IMR-90 (cell line): ENCODE measurements around the gene UBASH3A. TPM values are rescaled to one million over a fixed set of nuclear protein-coding genes. Genes with fewer than 3 reads are reported as not detected.

ENCODE experiments used
- ATAC-seq: fragments of 200-7000 bp; cut with Tn5 transposase; 2 replicates; pipeline ENCODE4 v1.9.1; 2020; ENCODE audit warnings: low read depth, mild to moderate bottlenecking, moderate library complexity
- BruUV-seq: library from RNA; stranded (reverse); fragments of 400-500 nt; replicated peaks from 2 replicates; lab custom pipeline; 2021; lab: Mats Ljungman, UMichigan
- CTCF ChIA-PET: fragments of 300-600 bp; formaldehyde crosslinking; extraction: SDS; loops from one replicate; lab custom pipeline; 2021; ENCODE audit warnings: antibody characterized with exemption; lab: Yijun Ruan, JAX
- POLR2A ChIA-PET: fragments of 300-600 bp; sonication (Branson Sonifier 250); formaldehyde crosslinking; loops from one replicate; lab custom pipeline; 2022; ENCODE audit warnings: antibody characterized with exemption; ENCODE audit not compliant: unreplicated experiment; lab: Charles Lee
- DNase-seq: peaks from one replicate; pipeline ENCODE4 v3.0.0; 2013
- H2AFZ ChIP-seq: replicated peaks from 2 replicates; pipeline ENCODE3; 2013; ENCODE audit warnings: low read length, mild to moderate bottlenecking; ENCODE audit not compliant: poor library complexity
- H2AK5ac ChIP-seq: 2 replicates; pipeline ENCODE4 v1.6.1; 2013; ENCODE audit warnings: low read depth, low read length, inconsistent platforms
- H2AK9ac ChIP-seq: replicated peaks from 2 replicates; pipeline ENCODE3; 2013; ENCODE audit warnings: mild to moderate bottlenecking, low read depth, low read length, moderate library complexity; ENCODE audit not compliant: poor library complexity
- H2BK120ac ChIP-seq: 2 replicates; pipeline ENCODE4 v1.6.1; 2013; ENCODE audit warnings: low read depth, low read length, inconsistent platforms
- H2BK15ac ChIP-seq: 3 replicates; pipeline ENCODE4 v1.6.1; 2013; ENCODE audit warnings: low read depth, low read length, inconsistent platforms
- H2BK20ac ChIP-seq: 2 replicates; pipeline ENCODE4 v1.6.1; 2013; ENCODE audit warnings: low read depth, mild to moderate bottlenecking, inconsistent platforms, low read length, moderate library complexity
- H2BK5ac ChIP-seq: 2 replicates; pipeline ENCODE4 v1.6.1; 2013; ENCODE audit warnings: mild to moderate bottlenecking, low read depth, low read length, inconsistent platforms; ENCODE audit not compliant: poor library complexity, severe bottlenecking
- H3K14ac ChIP-seq: replicated peaks from 2 replicates; pipeline ENCODE4 v1.6.1; 2013; ENCODE audit warnings: low read depth, low read length, inconsistent platforms
- H3K18ac ChIP-seq: 2 replicates; pipeline ENCODE4 v1.6.1; 2013; ENCODE audit warnings: low read depth, low read length, control low read depth
- H3K23ac ChIP-seq: 2 replicates; pipeline ENCODE4 v1.6.1; 2013; ENCODE audit warnings: low read depth, low read length, inconsistent platforms
- H3K27ac ChIP-seq: 2 replicates; pipeline ENCODE4 v1.5.1; 2013; ENCODE audit warnings: mild to moderate bottlenecking, control low read depth, low read length; ENCODE audit not compliant: insufficient read depth
- H3K27me3 ChIP-seq: 2 replicates; pipeline ENCODE4 v1.6.1; 2013; ENCODE audit warnings: low read length; ENCODE audit not compliant: control insufficient read depth, insufficient read depth
- H3K36me3 ChIP-seq: 2 replicates; pipeline ENCODE4 v1.6.1; 2013; ENCODE audit warnings: low read length, mixed read lengths; ENCODE audit not compliant: control insufficient read depth, insufficient read depth
- H3K4ac ChIP-seq: 2 replicates; pipeline ENCODE4 v1.6.1; 2013; ENCODE audit warnings: low read depth, low read length, inconsistent platforms
- H3K4me1 ChIP-seq: 2 replicates; pipeline ENCODE4 v1.6.1; 2013; ENCODE audit warnings: low read length, mixed read lengths; ENCODE audit not compliant: control insufficient read depth, insufficient read depth
- H3K4me2 ChIP-seq: 2 replicates; pipeline ENCODE4 v1.6.1; 2013; ENCODE audit warnings: low read depth, mild to moderate bottlenecking, control low read depth, low read length, moderate library complexity
- H3K4me3 ChIP-seq: 2 replicates; pipeline ENCODE4 v1.5.1; 2013; ENCODE audit warnings: low read depth, mild to moderate bottlenecking, control low read depth, low read length, moderate library complexity; ENCODE audit not compliant: insufficient read depth
- H3K56ac ChIP-seq: 2 replicates; pipeline ENCODE4 v1.6.1; 2013; ENCODE audit warnings: low read length, inconsistent platforms; ENCODE audit not compliant: insufficient read depth; ENCODE audit errors: extremely low read depth
- H3K79me1 ChIP-seq, 2 experiments: 2 replicates each; pipeline ENCODE4 v1.6.1; 2013; ENCODE audit warnings: low read length in 2 of 2, inconsistent platforms in 1 of 2, low read depth in 1 of 2
- H3K9ac ChIP-seq: 2 replicates; pipeline ENCODE4 v1.6.1; 2013; ENCODE audit warnings: low read depth, low read length, control low read depth
- H3K9me1 ChIP-seq: 2 replicates; pipeline ENCODE4 v1.6.1; 2013; ENCODE audit warnings: low read length, inconsistent platforms; ENCODE audit not compliant: insufficient read depth
- H3K9me3 ChIP-seq: 2 replicates; pipeline ENCODE4 v1.6.1; 2013; ENCODE audit warnings: low read length; ENCODE audit not compliant: control insufficient read depth, insufficient read depth
- H4K20me1 ChIP-seq: 2 replicates; pipeline ENCODE4 v1.6.1; 2013; ENCODE audit warnings: low read length, inconsistent platforms; ENCODE audit not compliant: insufficient read depth
- H4K5ac ChIP-seq: 2 replicates; pipeline ENCODE4 v1.6.1; 2013; ENCODE audit warnings: mild to moderate bottlenecking, low read depth, low read length, control low read depth
- H4K8ac ChIP-seq, 2 experiments: 2 replicates each; pipeline ENCODE4 v1.6.1; 2013; ENCODE audit warnings: low read depth in 2 of 2, low read length in 2 of 2, control low read depth in 1 of 2, inconsistent platforms in 1 of 2
- H4K91ac ChIP-seq: 2 replicates; pipeline ENCODE4 v1.6.1; 2013; ENCODE audit warnings: low read depth, low read length, inconsistent platforms; ENCODE audit not compliant: insufficient read depth
- BHLHE40 ChIP-seq: fragments of 150-350 bp; IDR thresholded peaks from 2 replicates; pipeline ENCODE4 v1.6.1; 2016; ENCODE audit warnings: mild to moderate bottlenecking, low read depth, low read length
- CEBPB ChIP-seq: IDR thresholded peaks from 2 replicates; pipeline ENCODE4 v1.6.1; 2012; ENCODE audit warnings: low read depth, low read length, improper control_type of control experiment
- ELK1 ChIP-seq: fragments of 150-350 bp; IDR thresholded peaks from 2 replicates; pipeline ENCODE4 v1.6.1; 2016; ENCODE audit warnings: low read depth, mild to moderate bottlenecking, low read length, moderate library complexity, borderline replicate concordance
- MAZ ChIP-seq: IDR thresholded peaks from 2 replicates; pipeline ENCODE4 v1.6.1; 2012; ENCODE audit warnings: low read depth, mild to moderate bottlenecking, low read length, improper control_type of control experiment, moderate library complexity, borderline replicate concordance
- MXI1 ChIP-seq: IDR thresholded peaks from 2 replicates; pipeline ENCODE4 v1.6.1; 2012; ENCODE audit warnings: low read depth, mild to moderate bottlenecking, low read length, moderate library complexity, borderline replicate concordance
- WGBS, 2 experiments: methylation state at CpG; one replicate each; pipeline versions ENCODE4 v1.1.5 to v1.1.7; 2013; ENCODE audit warnings: missing lambda C conversion rate in 2 of 2; ENCODE audit not compliant: insufficient read length in 1 of 2; ENCODE audit errors: extremely low coverage in 2 of 2; 5-methylcytosine and 5-hydroxymethylcytosine counted together
- dilution Hi-C: fragments of 300-500 bp; cut with HindIII; formaldehyde crosslinking; loops from one replicate; pipeline ENCODE4 v1.14.3; 2018; ENCODE audit warnings: low sequenced_read_pairs; ENCODE audit not compliant: unreplicated experiment
- in situ Hi-C: fragments of 300-500 bp; cut with MboI; formaldehyde crosslinking; loops from 3 replicates; pipeline ENCODE4 v1.14.3; 2019; ENCODE audit warnings: low sequenced_read_pairs, inconsistent platforms, mixed read lengths
- intact Hi-C: fragments of 100-400 bp; cut with micrococcal nuclease; formaldehyde crosslinking; loops from 2 replicates; pipeline ENCODE4 v1.10.0; 2022
- polyA plus RNA-seq, 3 experiments: library from polyadenylated mRNA; depleted of rRNA; stranded (reverse); fragments of >200 nt; gene quantifications; 2 replicates each; pipeline ENCODE4 v1.2.3, GENCODE V29; 2012; ENCODE audit warnings: low replicate concordance in 1 of 3
- total RNA-seq: library from RNA; depleted of rRNA; stranded (reverse); fragments of >200 nt; gene quantifications from 2 replicates; pipeline ENCODE4 v1.2.3, GENCODE V29; 2012

The UBASH3A gene
- total and polyA plus RNA-seq, 2 of the 4 experiments (the other 2 are of a cell fraction), result not detected

GRCh38 chr21:42492201-42492600, 88.5 kb downstream of the UBASH3A start:
- H3K36me3 ChIP-seq, result no peaks in the 10 kb centered on the region
- dilution Hi-C loops, result no loop called here
- POLR2A ChIA-PET, result no interaction called here

More at GRCh38 chr21:42492201-42492600, 88.5 kb downstream of the UBASH3A start:
- no peak overlapping the region for H3K4me2 ChIP-seq
- no peak overlapping the region for H2AK9ac ChIP-seq
- no peak overlapping the region for H3K4ac ChIP-seq
- H4K8ac ChIP-seq, result no peak overlapping the region
- CTCF ChIA-PET, result no interaction called here
- H4K5ac ChIP-seq, result no peak overlapping the region
- H3K9me3 ChIP-seq, result no peaks in the 10 kb centered on the region; the same call in 1 of the 2 replicates
- no peaks in the 10 kb centered on the region for H4K20me1 ChIP-seq
- ATAC-seq (no peak), DNase-seq (no peak)
- H2BK120ac ChIP-seq, result no peak overlapping the region
- 0 out of 2 replicates have a peak, but pooled peaks cover 4% of the 10 kb centered on the region for H3K9me1 ChIP-seq
- no peak overlapping the region for H2AFZ ChIP-seq
- H2AK5ac ChIP-seq, result no peak overlapping the region
- no peak overlapping the region for H3K27ac ChIP-seq
- 76% methylated on average over 4 of the region's 8 CpGs; no CpG with 5 or more reads in 1 of the 2 experiments for WGBS, 2 experiments
- no peak overlapping the region for H2BK20ac ChIP-seq
- H2BK15ac ChIP-seq, result no peak overlapping the region
- no peak overlapping the region for H3K18ac ChIP-seq
- in situ Hi-C loops, result no loop called here
- no TSS peak for BruUV-seq
- no peaks in the 10 kb centered on the region for H3K79me1 ChIP-seq
- H3K56ac ChIP-seq, result no peak overlapping the region
- no peak overlapping the region for H2BK5ac ChIP-seq
- H4K91ac ChIP-seq, result no peak overlapping the region
- H3K4me1 ChIP-seq, result no peaks in the 10 kb centered on the region
- no peak overlapping the region for H3K23ac ChIP-seq
- no peak overlapping the region for H3K14ac ChIP-seq
- intact Hi-C loops, result no loop called here
- TF ChIP-seq ELK1 (no peak), MAZ (no peak), CEBPB (no peak), BHLHE40 (no peak), MXI1 (no peak)
- H3K9ac ChIP-seq, result no peak overlapping the region
- H3K4me3 ChIP-seq, result no peak overlapping the region
- peaks cover 8% of the 10 kb centered on the region; the same call in 1 of the 2 replicates for H3K27me3 ChIP-seq
